Endothelial cell of umbilical vein (primary cell): ENCODE measurements around the gene MTF1. TPM values are rescaled to one million over a fixed set of nuclear protein-coding genes. Genes with fewer than 3 reads are reported as not detected.

Experiments used
- BruUV-seq: library from RNA; stranded (reverse); fragments of 400-500 nt; replicated peaks from 2 replicates; lab custom pipeline; 2021; lab: Mats Ljungman, UMichigan
- CTCF ChIA-PET: fragments of 300-600, 350-600 bp; sonication (Branson Sonifier 250); formaldehyde crosslinking; loops from one replicate; lab custom pipeline; 2021; ENCODE audit warnings: antibody characterized with exemption, inconsistent platforms; lab: Charles Lee
- POLR2A ChIA-PET: fragments of 300-600, 350-600 bp; sonication (Branson Sonifier 250); formaldehyde crosslinking; loops from one replicate; lab custom pipeline; 2021; ENCODE audit warnings: antibody characterized with exemption, inconsistent platforms; lab: Charles Lee
- DNase-seq: peaks from one replicate; pipeline ENCODE4 v3.0.0-alpha.2; 2011; ENCODE audit warnings: low read depth, low spot score
- FAIRE-seq: peaks from 2 replicates; lab custom pipeline; 2011; peaks lifted over from hg19 to GRCh38; lab: Jason Lieb, UNC
- H2AFZ ChIP-seq: 2 replicates; pipeline ENCODE4 v1.6.0; 2012; ENCODE audit warnings: low read depth, low read length, control low read depth, inconsistent platforms
- H3K27ac ChIP-seq: 2 replicates; pipeline ENCODE4 v1.5.1; 2011; ENCODE audit warnings: low read depth, mild to moderate bottlenecking, control low read depth, low read length, moderate library complexity; ENCODE audit not compliant: insufficient read depth
- H3K27me3 ChIP-seq, 2 experiments: 2 replicates each; pipeline versions ENCODE4 v1.6.0 to v1.6.1; 2011; ENCODE audit warnings: low read length in 2 of 2, mixed read lengths in 1 of 2; ENCODE audit not compliant: control insufficient read depth in 2 of 2, insufficient read depth in 2 of 2
- H3K36me3 ChIP-seq, 2 experiments: 2 replicates in 1 of 2; 3 replicates in 1 of 2; pipeline ENCODE4 v1.5.1; 2011; ENCODE audit warnings: low read length in 2 of 2, mild to moderate bottlenecking in 1 of 2, moderate library complexity in 1 of 2; ENCODE audit not compliant: control insufficient read depth in 2 of 2, insufficient read depth in 2 of 2; ENCODE audit errors: extremely low read depth in 1 of 2
- H3K4me1 ChIP-seq: 3 replicates; pipeline ENCODE4 v1.5.1; 2011; ENCODE audit warnings: mild to moderate bottlenecking, low read length; ENCODE audit not compliant: control insufficient read depth, insufficient read depth; ENCODE audit errors: extremely low read depth
- H3K4me2 ChIP-seq: 2 replicates; pipeline ENCODE4 v1.6.1; 2011; ENCODE audit warnings: low read length, control low read depth, mixed read lengths; ENCODE audit not compliant: insufficient read depth
- H3K4me3 ChIP-seq, 3 experiments: fragments of 200-600 bp in 1 of 3; sonication (generic), shearing (Covaris generic) in 1 of 3; replicated peaks in 1 of 3; 2 replicates each; pipeline ENCODE4 v1.5.1; 2011 to 2016; ENCODE audit warnings: control low read depth in 3 of 3, low read length in 3 of 3, mild to moderate bottlenecking in 2 of 3, inconsistent platforms in 1 of 3, low read depth in 1 of 3, moderate library complexity in 1 of 3; ENCODE audit not compliant: insufficient read depth in 1 of 3
- H3K79me2 ChIP-seq: 2 replicates; pipeline ENCODE4 v1.6.0; 2012; ENCODE audit warnings: low read length, inconsistent platforms; ENCODE audit not compliant: control insufficient read depth, insufficient read depth
- H3K9ac ChIP-seq: replicated peaks from 2 replicates; pipeline ENCODE3; 2011; ENCODE audit warnings: low read length, control low read depth; ENCODE audit not compliant: insufficient read depth; ENCODE audit errors: extremely low read depth
- H3K9me1 ChIP-seq: replicated peaks from 3 replicates; pipeline ENCODE4 v1.6.0; 2011; ENCODE audit warnings: mild to moderate bottlenecking, low read length; ENCODE audit not compliant: control insufficient read depth, insufficient read depth; ENCODE audit errors: extremely low read depth
- H3K9me3 ChIP-seq: replicated peaks from 2 replicates; pipeline ENCODE4 v1.5.1; 2012; ENCODE audit warnings: low read length, inconsistent platforms; ENCODE audit not compliant: control insufficient read depth, insufficient read depth
- H4K20me1 ChIP-seq: replicated peaks from 2 replicates; pipeline ENCODE3; 2011; ENCODE audit warnings: mild to moderate bottlenecking, low read length; ENCODE audit not compliant: control insufficient read depth, insufficient read depth; ENCODE audit errors: extremely low read depth
- CTCF ChIP-seq, 2 donors: IDR thresholded peaks; 1 replicate in 1 of 2; 2 replicates in 1 of 2; pipeline ENCODE4 v1.5.1; 2011; ENCODE audit warnings: low read length in 2 of 2, mild to moderate bottlenecking in 2 of 2, moderate library complexity in 2 of 2, control low read depth in 1 of 2, inconsistent platforms in 1 of 2, low read depth in 1 of 2; ENCODE audit not compliant: insufficient read depth in 1 of 2; ENCODE audit errors: extremely low read depth in 1 of 2
- EZH2 ChIP-seq: IDR thresholded peaks from 2 replicates; pipeline ENCODE4 v1.6.1; 2012; ENCODE audit warnings: borderline replicate concordance, low read depth, mild to moderate bottlenecking, moderate library complexity, low read length, inconsistent platforms; ENCODE audit not compliant: severe bottlenecking
- FOS ChIP-seq: IDR thresholded peaks from 2 replicates; pipeline ENCODE4 v1.6.1; 2011; ENCODE audit warnings: mild to moderate bottlenecking, low read length, moderate library complexity, borderline replicate concordance; ENCODE audit not compliant: insufficient read depth
- GATA2 ChIP-seq: IDR thresholded peaks from 2 replicates; pipeline ENCODE4 v1.7.0; 2011; ENCODE audit warnings: low read depth, mild to moderate bottlenecking, moderate library complexity, mixed read lengths, low read length; ENCODE audit not compliant: insufficient read length, insufficient read depth
- JUN ChIP-seq: IDR thresholded peaks from 2 replicates; pipeline ENCODE4 v1.6.1; 2011; ENCODE audit warnings: borderline replicate concordance, low read depth; ENCODE audit not compliant: insufficient read length, insufficient read depth
- MAX ChIP-seq: IDR thresholded peaks from 2 replicates; pipeline ENCODE4 v1.6.1; 2011; ENCODE audit not compliant: insufficient read depth, insufficient read length
- MYC ChIP-seq: IDR thresholded peaks from one replicate; pipeline ENCODE4 v1.6.1; 2011; ENCODE audit warnings: mild to moderate bottlenecking, low read depth, low read length
- POLR2A ChIP-seq: IDR thresholded peaks from 2 replicates; pipeline ENCODE4 v1.6.1; 2012; ENCODE audit warnings: low read depth, mild to moderate bottlenecking, control low read depth, low read length
- POLR2AphosphoS5 ChIP-seq: IDR thresholded peaks from 2 replicates; pipeline ENCODE4 v1.6.1; 2012; ENCODE audit warnings: low read depth, mild to moderate bottlenecking, control low read depth, low read length, moderate library complexity; ENCODE audit not compliant: insufficient read depth
- dilution Hi-C: fragments of 300-500 bp; cut with MboI; formaldehyde crosslinking; loops from one replicate; pipeline ENCODE4 v1.15.0; 2019; ENCODE audit warnings: low sequenced_read_pairs; ENCODE audit not compliant: extremely low pct_ligation_motif_present
- intact Hi-C: fragments of 100-400 bp; cut with micrococcal nuclease; formaldehyde crosslinking; loops from one replicate; pipeline ENCODE4 v1.10.0; 2022
- polyA plus RNA-seq, 4 experiments: library from polyadenylated mRNA; depleted of rRNA in 3 of 4; stranded (reverse) in 3 of 4; unstranded in 1 of 4; fragments of >200 nt; gene quantifications; 2 replicates each; pipeline versions ENCODE4 v1.2.1 to v1.2.3, GENCODE V29; 2011 to 2012; ENCODE audit warnings: missing spikeins in 1 of 4
- total RNA-seq: library from RNA; stranded (reverse); gene quantifications from 2 replicates; pipeline ENCODE4 v1.2.3, GENCODE V29; 2021

MTF1 gene
- total and polyA plus RNA-seq, 2 donors (not counting 3 experiments of a cell fraction or from before 2014, with no cell fraction given) = 4.9 to 18.5 TPM

- no peak for TF ChIP-seq CTCF (IDR thresholded peaks at IDR 0.05; ENCODE audit: extremely low read depth in 1 of 2, insufficient read depth in 1 of 2, low read depth in 1 of 2, low read length in 2 of 2)
- no peak for TF ChIP-seq POLR2A
- TF ChIP-seq JUN = no peak
- no peak for TF ChIP-seq POLR2AphosphoS5
- no peak for TF ChIP-seq MYC
- no peak for TF ChIP-seq EZH2
- TF ChIP-seq FOS = no peak
- TF ChIP-seq MAX = no peak
- no peak for TF ChIP-seq GATA2
- Histone ChIP-seq H3K4me2 (no peak overlapping the region), H3K4me3 (no peak overlapping the region), H3K9me1 (no peaks in the 10 kb centered on the region), H2AFZ (no peak overlapping the region), H3K27ac (no peak overlapping the region), H3K36me3 (peaks cover 0 to 1% of the 10 kb centered on the region in 2 experiments), H3K4me1 (no peaks in the 10 kb centered on the region), H3K9ac (no peak overlapping the region), H3K9me3 (no peaks in the 10 kb centered on the region), H4K20me1 (no peaks in the 10 kb centered on the region), H3K79me2 (peaks cover 42% of the 10 kb centered on the region), H3K27me3 (no peaks in the 10 kb centered on the region)
- dilution Hi-C loops = no loop called here
- DNase-seq = no peak
- ChIA-PET CTCF (interaction anchor here (2.1 kb wide), 1 partner anchor 15 kb away, joined by 9 read pairs; the partner anchor contains the start of gene MTF1), POLR2A (no interaction called here)
- no peak for FAIRE-seq
- intact Hi-C loops = no loop called here
- no TSS peak for BruUV-seq
These were observed 14.2 kb downstream of the MTF1 start for GRCh38 chr1:37845049-37845646.
